B cell (primary cell): Measurements from ENCODE around the gene PTPN22. TPM values are rescaled to one million over a fixed set of nuclear protein-coding genes. Genes with fewer than 3 reads are reported as not detected.

ENCODE experiments used
- ATAC-seq: fragments of 200-7000 bp; cut with Tn5 transposase; one replicate; pipeline ENCODE4 v1.10.0; 2021; ENCODE audit warnings: low read depth, mild to moderate bottlenecking, moderate number of reproducible peaks, moderate library complexity
- CTCF ChIA-PET: fragments of 350-600 bp; sonication (Branson Sonifier 250); formaldehyde crosslinking; loops from one replicate; lab custom pipeline; 2021; ENCODE audit warnings: antibody characterized with exemption, inconsistent platforms; lab: Charles Lee
- POLR2A ChIA-PET: fragments of 350-600 bp; sonication (Branson Sonifier 250); formaldehyde crosslinking; loops from one replicate; lab custom pipeline; 2021; ENCODE audit warnings: antibody characterized with exemption; lab: Charles Lee
- DNase-seq: peaks from one replicate; pipeline ENCODE4 v3.0.0; 2013
- H2AFZ ChIP-seq: 2 replicates; pipeline ENCODE4 v1.6.1; 2012; ENCODE audit warnings: mild to moderate bottlenecking, low read depth, low read length; ENCODE audit not compliant: insufficient read depth, poor library complexity, severe bottlenecking
- H3K27ac ChIP-seq, 2 donors: 1 replicate in 1 of 2; 2 replicates in 1 of 2; pipeline ENCODE4 v1.5.1; 2012 to 2013; ENCODE audit warnings: low read length in 2 of 2, mild to moderate bottlenecking in 2 of 2, moderate library complexity in 1 of 2
- H3K27me3 ChIP-seq, 4 experiments: fragments of 200-600 bp in 1 of 4; sonication (generic) in 1 of 4; replicated peaks in 1 of 4; 1 replicate in 2 of 4; 2 replicates in 2 of 4; pipeline versions ENCODE4 v1.6.1 to v1.7.0; 2013 to 2016; ENCODE audit warnings: low read length in 3 of 4, mild to moderate bottlenecking in 2 of 4, mixed read lengths in 1 of 4, moderate library complexity in 1 of 4; ENCODE audit not compliant: insufficient read depth in 4 of 4, control insufficient read depth in 3 of 4; ENCODE audit errors: control extremely low read depth in 1 of 4
- H3K36me3 ChIP-seq, 2 experiments: replicated peaks in 1 of 2; 1 replicate in 1 of 2; 2 replicates in 1 of 2; pipeline versions ENCODE4 v1.6.1 to v1.7.1; 2013; ENCODE audit warnings: low read length in 1 of 2; ENCODE audit not compliant: insufficient read depth in 2 of 2, control insufficient read depth in 1 of 2; ENCODE audit errors: control extremely low read depth in 1 of 2, extremely low read depth in 1 of 2
- H3K4me1 ChIP-seq, 2 donors: fragments of 200-600 bp in 1 of 2; sonication (generic) in 1 of 2; 1 replicate in 1 of 2; 2 replicates in 1 of 2; pipeline versions ENCODE4 v1.5.1 to v1.6.1; 2013 to 2017; ENCODE audit warnings: low read length in 2 of 2; ENCODE audit not compliant: control insufficient read depth in 2 of 2, insufficient read depth in 2 of 2
- H3K4me2 ChIP-seq: replicated peaks from 2 replicates; pipeline ENCODE3; 2012; ENCODE audit warnings: mild to moderate bottlenecking, low read depth, low read length; ENCODE audit not compliant: poor library complexity, severe bottlenecking
- H3K4me3 ChIP-seq, 5 experiments: fragments of 200-600 bp in 1 of 5; sonication (generic) in 1 of 5; 1 replicate in 3 of 5; 2 replicates in 2 of 5; pipeline versions ENCODE4 v1.5.1 to v1.7.0; 2011 to 2016; ENCODE audit warnings: low read length in 4 of 5, mild to moderate bottlenecking in 4 of 5, low read depth in 2 of 5, control low read depth in 1 of 5, moderate library complexity in 1 of 5; ENCODE audit not compliant: insufficient read depth in 1 of 5; ENCODE audit errors: control extremely low read depth in 1 of 5, extremely low read depth in 1 of 5
- H3K79me2 ChIP-seq: fragments of 200-600 bp; sonication (generic); one replicate; pipeline ENCODE4 v1.6.0; 2016; ENCODE audit warnings: low read length; ENCODE audit not compliant: control insufficient read depth, insufficient read depth
- H3K9ac ChIP-seq: fragments of 200-600 bp; sonication (generic); 2 replicates; pipeline ENCODE4 v1.6.1; 2017; ENCODE audit warnings: mild to moderate bottlenecking, low read length, moderate library complexity
- H3K9me3 ChIP-seq, 3 donors: one replicate each; pipeline versions ENCODE4 v1.6.1 to v1.7.1; 2013; ENCODE audit warnings: low read length in 2 of 3; ENCODE audit not compliant: control insufficient read depth in 2 of 3, insufficient read depth in 1 of 3; ENCODE audit errors: control extremely low read depth in 1 of 3
- H4K20me1 ChIP-seq: 2 replicates; pipeline ENCODE4 v1.6.0; 2012; ENCODE audit warnings: mild to moderate bottlenecking, low read length; ENCODE audit not compliant: insufficient read depth, control insufficient read depth, poor library complexity, severe bottlenecking
- H3K27ac Mint-ChIP-seq: one replicate; pipeline ENCODE4 v1.8.0; 2021; ENCODE audit warnings: mixed read lengths
- H3K27me3 Mint-ChIP-seq: one replicate; pipeline ENCODE4 v1.8.0; 2021; ENCODE audit warnings: mixed read lengths
- H3K4me1 Mint-ChIP-seq: one replicate; pipeline ENCODE4 v1.8.0; 2021; ENCODE audit warnings: mixed read lengths
- H3K4me3 Mint-ChIP-seq: one replicate; pipeline ENCODE4 v1.8.0; 2021; ENCODE audit warnings: mixed read lengths
- H3K9me3 Mint-ChIP-seq: one replicate; pipeline ENCODE4 v1.8.0; 2022; ENCODE audit warnings: mixed read lengths; ENCODE audit not compliant: insufficient read depth
- CTCF ChIP-seq: fragments of 200-600 bp; IDR thresholded peaks from one replicate; pipeline ENCODE4 v1.8.0; 2022; ENCODE audit warnings: antibody characterized with exemption, mild to moderate bottlenecking
- EZH2 ChIP-seq: IDR thresholded peaks from 2 replicates; pipeline ENCODE4 v1.6.1; 2012; ENCODE audit warnings: borderline replicate concordance, low read depth, mild to moderate bottlenecking, moderate library complexity, low read length; ENCODE audit not compliant: insufficient read depth, poor library complexity, severe bottlenecking
- WGBS: methylation state at CpG from one replicate; pipeline ENCODE4 v1.1.5; 2013; ENCODE audit warnings: missing lambda C conversion rate; ENCODE audit not compliant: insufficient coverage; 5-methylcytosine and 5-hydroxymethylcytosine counted together
- intact Hi-C: fragments of 100-400 bp; cut with micrococcal nuclease; formaldehyde crosslinking; loops from one replicate; pipeline ENCODE4 v1.10.0; 2022
- polyA plus RNA-seq: library from polyadenylated mRNA; depleted of rRNA; stranded (reverse); fragments of >200 nt; gene quantifications from 2 replicates; pipeline ENCODE4 v1.2.3, GENCODE V29; 2012
- total RNA-seq, 2 donors: library from RNA; stranded (reverse); fragments of 120-200 nt in 1 of 2; gene quantifications; 1 replicate in 1 of 2; 2 replicates in 1 of 2; pipeline versions ENCODE4 v1.2.3 to v1.2.4, GENCODE V29; 2013 to 2022

The PTPN22 gene
- total and polyA plus RNA-seq, 2 donors (not counting 1 experiment from before 2014, with no cell fraction given), result 14.3 to 37.4 TPM

- H3K9me3 ChIP-seq, result no peaks in the 10 kb centered on the region
- no peaks in the 10 kb centered on the region for H3K27me3 ChIP-seq
- CTCF ChIA-PET, result no interaction called here
- intact Hi-C loops, result no loop called here
- Mint-ChIP-seq H3K27me3 (no peaks in the 10 kb centered on the region), H3K9me3 (no peaks in the 10 kb centered on the region), H3K4me3 (no peak overlapping the region), H3K27ac (no peak overlapping the region), H3K4me1 (peaks cover 8% of the 10 kb centered on the region)
- H3K4me3 ChIP-seq, result no peak overlapping the region
- no peaks in the 10 kb centered on the region for H3K79me2 ChIP-seq
- peaks cover 0 to 2% of the 10 kb centered on the region in 2 experiments for H3K36me3 ChIP-seq
- 100% methylated on average over 2 of the region's 4 CpGs for WGBS
- DNase-seq (no peak), ATAC-seq (no peak)
- POLR2A ChIA-PET, result no interaction called here
- peaks cover 0 to 3% of the 10 kb centered on the region in 2 donors for H3K4me1 ChIP-seq
- no peaks in the 10 kb centered on the region for H4K20me1 ChIP-seq
- no peak overlapping the region for H3K4me2 ChIP-seq
- TF ChIP-seq EZH2, result no peak
- TF ChIP-seq CTCF, result no peak
- H3K27ac ChIP-seq, result no peak overlapping the region
- H3K9ac ChIP-seq, result no peak overlapping the region
- no peak overlapping the region for H2AFZ ChIP-seq
Measured at GRCh38 chr1:113879739-113880038, 8.2 kb upstream of the PTPN22 start.

GRCh38 chr1:113876176-113876575 lies 4.7 kb upstream of the PTPN22 start:
- WGBS, result 97% methylated on average over 5 of the region's 5 CpGs
- no peaks in the 10 kb centered on the region for H3K27me3 Mint-ChIP-seq
- no peak overlapping the region for H2AFZ ChIP-seq
- no peak for TF ChIP-seq EZH2
- no peak for TF ChIP-seq CTCF
- DNase-seq (no peak), ATAC-seq (no peak)
- H3K79me2 ChIP-seq, result peaks cover 2% of the 10 kb centered on the region
- no peak overlapping the region for H3K4me2 ChIP-seq
- no peaks in the 10 kb centered on the region for H3K9me3 Mint-ChIP-seq
- peaks cover 30% of the 10 kb centered on the region for H3K4me1 Mint-ChIP-seq
- H4K20me1 ChIP-seq, result no peaks in the 10 kb centered on the region
- H3K36me3 ChIP-seq, result no peaks in the 10 kb centered on the region
- no peak overlapping the region for H3K9ac ChIP-seq
- peaks cover 18 to 22% of the 10 kb centered on the region in 2 donors for H3K4me1 ChIP-seq
- ChIA-PET POLR2A (no interaction called here), CTCF (interaction anchor here (0.8 to 2.8 kb wide), 8 partner anchors 9 to 41 kb away, joined by 3 to 16 read pairs (median 4); partner anchors contain the start of genes AP4B1 and DCLRE1B)
- no peak overlapping the region for H3K4me3 Mint-ChIP-seq
- H3K9me3 ChIP-seq, result no peaks in the 10 kb centered on the region
- H3K4me3 ChIP-seq, result no peak overlapping the region
- H3K27me3 ChIP-seq, result no peaks in the 10 kb centered on the region
- H3K27ac Mint-ChIP-seq, result no peak overlapping the region
- intact Hi-C loops, result no loop called here
- H3K27ac ChIP-seq, result no peak overlapping the region
